ENCODE measurements around the gene JAK1.
A peak's percentile ranks its signal among the peaks of the same experiment; 100 is the strongest.
"Not testable (repeated sequence)": the region's sequence is repeated elsewhere in the genome, so short reads cannot be mapped to it uniquely, and the experiment has no call there.

Gene JAK1

DNA sequence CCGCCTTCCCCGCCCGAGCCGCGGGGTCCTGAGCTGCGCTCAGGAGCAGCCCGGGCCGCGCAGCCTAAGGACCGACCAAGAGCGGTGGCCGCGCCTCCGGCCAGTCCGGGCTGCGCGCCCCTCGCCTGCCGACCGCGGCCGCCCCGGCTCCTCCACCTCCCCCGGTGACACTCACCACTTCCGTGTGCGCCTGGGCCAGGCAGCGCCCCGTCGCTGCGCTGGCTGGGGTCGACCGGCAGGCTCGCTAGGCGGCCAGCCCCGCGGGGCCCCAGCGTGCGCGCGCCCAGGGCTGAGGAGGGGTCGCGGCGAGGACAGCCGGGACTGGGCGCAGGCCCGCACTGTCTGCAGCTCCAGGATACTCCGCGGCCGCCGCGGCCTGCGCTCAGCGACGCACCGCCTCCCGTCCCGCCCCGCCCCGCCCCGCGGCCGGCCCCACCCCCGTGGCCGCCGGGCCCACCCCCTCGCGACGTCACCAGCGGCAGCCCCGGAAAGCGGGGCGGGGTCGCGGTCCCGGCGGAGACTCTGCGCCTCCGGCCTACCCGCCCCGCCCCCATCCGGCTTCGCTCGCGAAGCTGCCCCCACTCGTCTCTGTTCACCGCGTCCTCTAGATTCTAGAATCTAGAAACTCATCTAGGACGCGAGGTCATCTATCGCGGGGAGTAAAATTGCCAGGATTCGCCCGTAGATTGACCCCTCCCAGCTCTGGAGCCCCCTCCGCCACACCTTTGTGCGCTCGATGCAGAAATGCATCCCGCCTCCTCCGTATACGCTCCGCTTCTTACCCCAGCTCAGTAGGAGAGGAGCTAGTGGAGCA, at the start of gene JAK1:
Gene JAK1 (minus strand): TSS at position 392 of the 814 bp plus-strand sequence. CDS start 80,285 bp downstream, outside the sequence.
- peak; percentile 89 for DNase-seq (ENCODE audit: low read depth)

DNA sequence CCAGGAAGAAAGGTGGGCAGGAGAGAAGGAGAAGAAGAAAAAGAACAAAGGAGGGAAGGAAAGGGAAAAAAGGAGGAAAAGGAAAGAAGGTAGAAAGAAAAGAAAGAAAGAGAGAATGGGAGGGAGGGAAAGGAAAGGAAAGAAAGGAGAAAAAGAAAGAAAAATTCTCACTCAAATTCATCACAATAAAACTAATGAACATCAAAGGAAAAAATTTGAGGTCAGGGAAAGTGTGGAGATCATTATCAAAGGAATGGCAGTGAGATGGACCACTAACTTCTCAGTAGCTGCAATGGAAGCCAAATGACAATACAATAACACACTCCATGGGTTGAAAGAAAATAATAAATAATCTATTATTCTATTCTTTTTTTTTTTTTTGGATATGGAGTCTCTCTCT, 48.0 kb upstream of the JAK1 start:
- no peak for DNase-seq (ENCODE audit: low read depth)

DNA sequence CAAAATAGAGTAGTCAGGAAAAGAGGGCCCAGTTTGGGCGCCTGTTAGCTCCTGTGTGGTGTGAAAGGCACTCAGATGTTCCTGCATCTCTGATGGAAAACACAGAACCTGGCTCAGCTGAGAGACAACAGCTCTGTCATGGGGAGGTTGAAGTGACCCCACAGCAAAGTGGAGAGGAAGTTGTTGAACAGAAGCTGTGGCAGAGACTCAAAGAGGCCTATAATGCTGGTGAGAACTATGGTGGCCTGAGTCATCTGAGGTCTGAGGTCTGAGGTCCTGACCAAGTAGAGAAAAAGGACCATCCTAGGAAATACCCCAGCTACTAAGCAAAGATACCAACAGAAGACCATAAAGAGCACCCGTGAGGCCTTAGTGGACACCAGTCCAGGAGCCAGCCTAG, 45.6 kb upstream of the JAK1 start:
- DNase-seq (ENCODE audit: low read depth) = no peak

DNA sequence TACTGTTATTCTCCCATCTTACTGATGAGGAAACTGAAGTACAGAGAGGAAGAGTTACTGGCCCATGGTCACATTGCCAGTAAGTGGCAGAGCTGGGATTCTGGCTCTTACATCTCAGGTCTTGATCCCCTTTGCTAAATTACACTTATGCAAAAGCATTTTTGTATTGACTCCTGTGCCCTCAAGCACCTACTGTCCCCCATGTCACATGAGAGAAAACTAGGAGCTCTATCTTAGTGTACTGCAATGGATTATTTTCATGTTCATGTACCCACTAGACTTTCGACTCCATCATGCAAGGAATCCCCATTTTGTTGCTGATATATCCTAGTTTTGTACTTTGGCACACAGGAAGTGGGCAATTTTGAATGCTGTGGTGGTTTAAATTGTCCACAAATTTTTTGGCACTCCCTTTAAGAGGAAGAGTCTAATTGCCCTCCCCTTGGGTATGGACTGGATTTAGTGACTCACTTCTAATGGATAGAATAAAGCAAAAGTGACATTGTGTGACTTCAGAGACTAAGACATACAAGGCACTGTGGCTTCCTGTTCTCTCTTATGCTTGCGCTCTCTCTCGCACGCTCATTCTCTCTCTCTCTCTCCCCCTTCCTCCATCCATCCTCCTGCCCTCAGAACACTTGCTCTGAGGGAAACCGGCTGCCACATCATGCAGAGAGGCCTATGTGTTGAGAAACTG, 43.5 kb upstream of the JAK1 start:
- DNase-seq (ENCODE audit: low read depth) = no peak

DNA sequence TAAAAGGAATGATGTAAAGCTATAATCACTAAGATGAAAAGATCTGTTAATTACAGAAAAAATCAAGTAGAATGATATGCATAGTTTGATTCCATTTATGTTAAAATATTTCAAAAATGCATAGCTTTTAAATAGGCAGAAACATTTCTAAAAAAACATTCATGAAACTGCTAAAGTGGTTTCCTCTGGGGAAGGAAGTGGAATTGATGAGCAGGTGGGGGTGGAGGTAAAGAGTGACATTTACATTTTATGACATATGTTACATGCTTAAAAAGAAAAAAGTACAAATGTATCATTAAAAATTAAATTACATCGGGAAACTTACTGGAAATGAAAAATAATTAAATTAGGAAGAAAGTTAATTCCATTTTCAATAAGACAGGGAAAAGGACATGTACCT, 42.8 kb upstream of the JAK1 start:
- no peak for DNase-seq (ENCODE audit: low read depth)

DNA sequence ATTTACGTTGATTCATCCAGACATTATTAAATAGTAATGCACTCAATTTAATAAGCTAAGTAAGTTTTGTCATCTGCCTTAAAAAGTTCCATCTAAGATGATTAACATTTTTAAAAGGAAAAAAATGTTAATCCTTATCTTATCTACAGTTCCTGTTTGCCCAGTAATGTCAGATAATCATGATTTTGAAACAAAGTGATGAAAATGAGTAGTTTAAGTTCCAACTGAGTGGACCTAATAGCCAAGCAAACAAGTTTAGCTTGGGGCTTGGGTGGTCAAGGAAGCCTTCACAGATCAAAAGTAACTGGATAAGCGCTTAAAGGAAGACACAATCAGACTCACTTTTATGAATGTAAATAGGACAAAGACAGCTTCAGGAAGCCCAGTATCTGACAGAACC, 40.5 kb upstream of the JAK1 start:
- no peak for DNase-seq (ENCODE audit: low read depth)

DNA sequence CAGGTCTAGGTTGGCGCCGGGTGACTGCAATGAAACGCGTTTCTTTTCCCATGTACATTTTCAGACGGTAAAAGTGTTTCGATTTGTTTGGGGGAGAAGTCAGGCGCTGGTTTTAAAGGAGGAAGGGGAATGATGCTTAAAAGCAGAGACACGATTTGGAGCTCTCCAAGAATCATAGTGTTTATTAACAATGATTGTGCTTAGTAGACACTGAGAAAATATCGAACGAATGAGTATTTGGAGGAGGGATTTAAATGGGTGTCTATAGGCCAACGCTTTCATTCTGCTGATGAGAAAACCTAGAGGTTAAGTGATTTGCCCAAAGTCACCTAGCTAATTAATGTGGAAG, 36.9 kb upstream of the JAK1 start:
- no peak for DNase-seq (ENCODE audit: low read depth)

DNA sequence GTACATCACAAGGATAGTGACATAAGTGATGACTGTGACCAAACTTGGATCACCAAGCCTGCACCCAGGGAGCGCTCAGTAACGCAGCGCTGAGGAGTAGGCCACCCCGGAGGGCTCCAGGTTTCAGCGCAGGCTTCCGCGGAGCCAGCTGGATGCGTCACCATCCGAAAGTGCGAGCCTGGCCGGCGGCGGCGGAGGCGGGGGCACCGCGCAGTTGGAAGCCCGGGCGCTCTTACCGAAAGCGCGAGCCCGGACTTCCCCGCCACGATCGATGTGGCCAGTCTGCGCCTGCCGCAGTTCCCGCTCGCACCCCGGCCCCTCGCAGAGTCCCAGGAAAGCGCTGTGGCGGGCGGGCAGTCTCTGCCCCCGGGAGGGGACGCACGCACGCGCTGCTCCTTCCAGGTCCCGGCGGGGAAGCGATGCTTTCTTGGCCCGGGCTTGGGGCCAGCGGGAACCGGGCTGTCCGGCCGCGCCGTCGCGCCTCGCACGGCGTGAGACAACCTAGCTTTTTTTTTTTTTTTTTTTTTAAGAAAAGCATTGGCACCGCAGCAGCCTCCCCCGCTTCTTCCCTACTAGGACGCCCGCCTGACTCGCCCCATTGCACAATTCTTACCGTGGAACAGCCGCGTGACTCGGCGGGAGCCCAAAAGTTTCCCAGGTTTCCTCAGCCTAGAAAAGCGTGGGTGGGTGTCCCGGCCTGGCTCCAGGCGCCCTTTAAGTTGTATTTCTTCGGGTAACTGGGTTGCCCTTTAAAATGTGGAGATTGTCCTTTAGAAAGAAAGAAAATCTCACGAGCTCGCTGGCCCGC, 36.4 kb upstream of the JAK1 start:
- peak; percentile 49 for DNase-seq (ENCODE audit: low read depth)

DNA sequence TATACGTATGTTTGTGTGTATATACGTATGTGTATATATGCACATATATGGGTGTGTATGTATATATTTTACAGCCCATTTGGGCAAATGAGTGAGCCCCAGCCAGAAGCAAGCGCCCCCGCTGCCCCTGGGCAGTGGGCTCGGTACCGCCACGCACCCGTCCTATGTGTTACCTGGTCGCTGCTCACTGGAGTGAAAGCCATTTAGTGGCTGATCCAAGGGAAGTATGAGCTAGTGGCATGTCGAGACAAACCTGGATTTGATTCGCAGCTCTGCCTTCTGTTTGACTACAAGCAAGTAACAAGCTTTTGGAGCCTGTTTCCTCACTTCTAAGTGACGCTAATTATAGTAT, 35.8 kb upstream of the JAK1 start:
- no peak for DNase-seq (ENCODE audit: low read depth)

DNA sequence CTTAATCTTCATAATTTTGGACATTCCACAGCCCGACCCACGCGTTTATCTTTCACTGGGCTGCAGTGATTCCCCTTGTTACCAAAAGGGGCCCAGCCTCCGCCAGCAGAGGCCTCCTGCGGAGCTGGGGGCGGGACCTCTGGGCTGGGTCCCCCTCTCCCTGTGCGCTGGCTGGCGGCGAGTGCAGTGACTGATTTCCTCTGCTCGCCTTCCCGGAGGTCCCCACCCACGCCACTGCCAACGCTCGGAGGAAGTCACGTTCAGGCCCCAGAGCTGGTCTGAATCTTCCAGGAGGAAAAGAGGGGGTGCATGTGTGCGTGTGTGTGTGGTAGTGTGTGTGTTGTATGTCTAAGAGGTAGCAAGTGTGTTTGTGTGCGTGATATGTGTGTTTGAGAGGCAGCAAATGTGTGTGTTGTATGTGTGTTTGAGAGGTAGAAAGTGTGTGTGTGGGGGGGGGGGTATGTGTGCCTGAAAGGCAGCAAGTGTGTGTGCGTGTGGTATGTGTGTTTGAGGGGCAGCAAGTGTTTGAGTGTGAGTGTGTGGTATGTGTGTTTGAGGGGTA, 35.0 kb upstream of the JAK1 start:
- DNase-seq (ENCODE audit: low read depth) = peak; percentile 86

DNA sequence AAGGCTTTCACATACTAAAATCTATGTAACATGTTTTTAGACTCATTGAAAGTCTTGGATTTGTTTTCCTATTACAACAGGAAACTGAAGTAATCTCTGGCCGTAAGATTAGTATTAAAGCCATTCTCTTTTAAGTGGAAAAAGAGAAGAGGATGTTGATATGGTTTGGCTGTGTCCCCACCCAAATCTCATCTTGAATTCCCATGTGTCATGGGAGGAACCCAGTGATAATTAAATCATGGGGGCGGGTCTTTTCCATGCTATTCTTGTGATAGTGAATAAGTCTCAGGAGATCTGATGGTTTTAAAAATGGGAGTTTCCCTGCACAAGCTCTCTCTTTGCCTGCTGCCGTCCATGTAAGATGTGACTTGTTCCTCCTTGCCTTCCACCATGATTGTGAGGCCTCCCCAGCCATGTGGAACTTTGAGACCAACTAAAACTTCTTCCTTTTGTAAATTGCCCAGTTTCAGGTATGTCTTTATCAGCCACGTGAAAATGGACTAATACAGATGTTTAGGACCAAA, 32.1 kb upstream of the JAK1 start:
- DNase-seq (ENCODE audit: low read depth) = not testable (repeated sequence)

DNA sequence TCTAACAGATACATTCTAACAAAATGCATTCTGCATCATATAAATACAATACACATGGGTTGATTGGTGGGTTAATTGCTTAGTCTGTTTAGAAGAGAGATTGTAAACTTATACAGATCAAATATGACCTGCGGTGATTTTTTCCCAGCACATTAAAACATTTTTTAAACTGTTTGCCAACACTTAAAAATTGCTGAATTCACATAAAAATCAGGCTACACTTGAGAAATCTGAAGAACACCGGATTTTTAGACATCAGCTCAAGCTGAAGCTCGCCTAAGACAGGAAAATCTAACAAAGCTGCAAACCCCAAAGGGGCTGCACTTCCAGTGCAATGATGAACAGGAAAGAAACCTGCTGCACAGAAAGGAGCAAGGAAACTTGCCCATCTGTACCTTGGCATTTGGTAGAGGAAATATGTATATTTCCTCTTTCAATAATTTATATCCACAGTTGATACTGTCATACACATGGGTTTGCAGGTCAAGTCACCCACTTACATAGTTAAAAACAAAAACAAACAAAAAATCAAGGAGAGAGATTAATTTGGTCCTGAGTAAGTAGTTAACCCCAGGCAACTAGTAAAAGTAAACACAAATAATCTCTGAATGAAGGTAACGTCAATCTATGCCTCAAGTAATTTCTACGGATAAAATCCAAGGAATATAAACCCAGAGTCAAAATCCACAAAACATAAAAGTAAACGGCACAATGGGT, 30.4 kb upstream of the JAK1 start:
- DNase-seq (ENCODE audit: low read depth) = no peak

DNA sequence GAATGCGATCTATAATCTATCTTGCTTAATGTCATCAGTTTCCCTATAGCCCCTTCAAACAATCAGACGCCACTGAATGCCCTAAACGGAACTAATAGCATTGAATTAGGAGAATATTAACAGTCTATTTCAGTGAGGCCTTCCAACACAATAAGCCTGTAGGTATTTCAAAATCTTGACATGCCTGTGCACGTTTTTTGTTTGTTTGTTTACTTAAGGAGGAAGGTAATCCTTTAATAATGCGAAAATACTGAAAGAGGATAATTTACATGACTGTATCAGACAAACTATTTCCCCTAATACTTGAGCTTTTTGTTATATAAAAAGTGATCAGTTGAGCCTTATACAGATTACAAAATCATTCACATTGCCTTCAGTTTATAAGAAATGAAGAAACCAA, 29.0 kb upstream of the JAK1 start:
- no peak for DNase-seq (ENCODE audit: low read depth)

DNA sequence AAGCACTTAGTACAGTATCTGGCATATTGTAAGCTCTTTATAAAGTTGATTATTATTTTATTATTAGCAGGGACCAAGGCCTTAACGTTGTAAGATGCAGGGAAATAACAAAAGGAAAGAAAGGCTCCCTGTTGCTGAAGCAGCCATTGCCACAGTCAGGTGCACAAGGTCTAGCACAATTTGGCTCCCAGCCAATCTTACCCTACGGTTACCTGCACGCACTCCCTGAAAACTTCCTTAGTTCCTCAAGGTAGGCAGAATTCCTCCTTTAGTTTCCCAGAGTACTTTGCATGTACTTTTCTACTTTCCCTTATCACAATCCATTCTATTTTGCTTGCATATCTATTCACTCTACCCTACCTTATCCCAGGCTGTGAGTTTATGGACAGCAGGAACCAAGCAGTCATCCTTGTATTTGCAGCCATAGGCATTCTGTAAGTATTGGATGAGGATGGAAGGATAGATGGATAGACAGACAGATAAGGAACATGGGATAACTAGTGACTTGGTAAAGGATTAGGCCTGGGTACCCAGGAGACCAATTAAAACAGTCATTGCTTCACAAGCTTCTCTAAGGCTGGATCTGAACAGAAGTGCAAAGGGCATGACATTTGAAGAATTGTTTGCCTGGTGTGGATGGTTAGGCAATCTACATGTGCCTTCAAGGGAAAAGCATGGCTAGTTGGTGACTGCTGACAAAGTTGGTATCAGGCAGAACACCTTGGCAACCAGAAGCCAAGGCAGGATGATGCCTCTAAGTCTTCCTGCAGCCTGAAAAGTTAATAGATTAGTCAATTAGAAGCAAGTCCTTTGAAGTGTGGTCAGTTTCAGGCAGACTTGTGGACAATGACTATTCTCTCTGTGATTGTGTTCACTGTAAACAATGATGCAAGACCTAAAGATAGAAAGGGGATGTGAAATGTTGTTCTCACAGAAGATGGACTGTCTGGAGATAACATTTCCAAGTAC, 20.8 kb upstream of the JAK1 start:
- DNase-seq (ENCODE audit: low read depth) = no peak

DNA sequence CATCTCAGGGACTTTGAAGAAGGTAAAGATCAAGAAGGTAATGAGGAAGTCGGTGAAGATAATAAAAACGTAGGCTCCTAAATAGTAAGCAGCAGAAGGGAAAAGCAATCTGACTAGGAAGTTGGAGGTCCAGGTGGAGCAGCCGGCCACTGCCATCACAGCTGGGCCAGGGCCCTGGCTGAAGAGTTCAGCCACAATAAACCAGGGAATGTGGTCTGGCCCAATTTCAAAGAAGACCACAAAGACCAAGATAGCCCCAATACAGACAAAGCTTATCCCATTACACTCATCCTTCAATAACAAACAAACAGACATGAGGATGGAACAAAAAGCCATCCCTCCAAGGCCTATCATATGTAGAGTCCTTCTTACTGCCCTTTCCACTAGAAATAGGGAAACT, 18.4 kb upstream of the JAK1 start:
- DNase-seq (ENCODE audit: low read depth) = no peak

DNA sequence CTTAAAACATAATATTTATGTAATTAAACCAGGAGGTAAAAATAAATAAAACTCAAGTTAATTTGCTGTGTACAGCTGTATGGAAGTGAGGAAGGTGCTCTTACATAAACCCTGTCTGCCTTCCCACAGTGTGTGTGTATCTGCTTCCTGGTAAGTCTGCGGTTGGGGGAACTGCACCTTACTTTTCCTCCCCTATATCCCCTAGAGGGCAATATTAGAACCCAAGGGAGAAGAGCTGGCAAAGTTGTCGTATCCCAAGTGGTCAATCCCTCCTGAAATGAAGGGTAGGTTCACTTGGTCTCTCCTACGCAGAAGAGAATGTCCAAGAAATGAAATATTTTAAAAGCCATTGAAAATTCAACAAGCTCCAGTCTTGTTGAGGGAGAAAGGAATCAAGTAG, 17.8 kb upstream of the JAK1 start:
- DNase-seq (ENCODE audit: low read depth) = no peak

DNA sequence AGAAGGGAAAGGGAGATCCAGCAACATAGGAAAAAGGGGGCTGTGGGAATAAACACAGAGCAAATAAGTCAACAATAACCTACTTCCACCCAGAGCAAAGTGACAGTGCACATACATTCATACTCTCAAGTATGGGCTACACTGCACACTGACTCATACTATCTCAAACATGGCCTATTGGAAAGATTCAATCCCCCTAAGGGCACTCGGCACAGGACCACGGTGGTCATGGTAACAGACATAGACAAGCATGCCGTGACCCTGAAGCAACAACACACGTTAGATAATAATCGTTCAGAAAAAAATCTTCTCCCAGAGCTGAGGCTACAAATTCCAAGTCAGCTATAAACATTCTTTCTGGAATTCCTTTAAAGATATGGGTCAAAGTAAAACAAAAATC, 16.8 kb upstream of the JAK1 start:
- DNase-seq (ENCODE audit: low read depth) = no peak

DNA sequence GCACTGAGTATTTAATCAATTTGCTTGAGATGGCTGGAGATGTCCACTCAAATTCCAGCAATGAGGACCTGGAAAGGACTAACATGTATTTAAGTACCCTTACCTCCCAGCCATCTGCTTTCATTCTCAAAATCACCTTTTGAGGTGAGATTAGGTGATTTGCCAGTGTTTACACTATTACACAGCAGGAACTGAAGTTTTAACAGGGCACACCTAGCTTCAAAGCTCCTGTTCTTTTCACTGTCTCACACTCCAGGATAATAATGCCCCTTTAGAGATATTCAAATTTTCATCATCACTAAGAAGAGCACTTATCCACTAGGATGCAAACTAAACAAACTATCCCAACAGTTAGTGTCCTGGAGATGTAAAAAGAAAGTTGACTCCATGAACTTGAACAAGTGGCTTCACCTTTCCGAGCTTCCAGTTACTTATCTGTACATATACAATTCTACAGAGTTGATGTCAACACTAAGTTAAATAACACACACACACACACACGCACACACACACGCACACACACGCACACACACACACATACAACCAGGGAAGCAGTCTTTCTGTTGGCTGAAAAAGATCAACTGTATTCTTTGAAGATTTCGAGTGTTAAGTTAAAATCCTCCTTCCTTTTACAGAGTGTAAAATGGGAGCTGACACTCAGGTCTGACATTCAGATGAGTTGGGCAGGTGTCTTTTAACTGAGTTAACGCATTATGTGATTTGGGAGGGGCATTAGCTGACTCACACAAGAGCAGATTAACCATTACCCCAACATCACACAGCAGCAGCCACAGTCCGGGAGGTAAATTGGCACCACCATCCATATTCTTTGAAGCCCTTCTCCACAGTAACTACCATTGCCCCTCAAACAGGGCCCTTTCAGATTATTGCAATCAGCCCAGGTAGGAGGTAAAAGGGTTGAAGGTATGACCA, 15.5 kb upstream of the JAK1 start:
- no peak for DNase-seq (ENCODE audit: low read depth)

Data from stimulated activated CD4-positive, alpha-beta T cell treated with anti-CD3 and anti-CD28 coated beads, Interleukin-2, amount 100 ng/mL, for 4 hours (primary cell).